ENCODE results near the gene HIVEP3. TPM values are rescaled to one million over a fixed set of nuclear protein-coding genes. Genes with fewer than 3 reads are reported as not detected.

The HIVEP3 gene
- total RNA-seq, 1 donor, result 1.8 TPM

DNA sequence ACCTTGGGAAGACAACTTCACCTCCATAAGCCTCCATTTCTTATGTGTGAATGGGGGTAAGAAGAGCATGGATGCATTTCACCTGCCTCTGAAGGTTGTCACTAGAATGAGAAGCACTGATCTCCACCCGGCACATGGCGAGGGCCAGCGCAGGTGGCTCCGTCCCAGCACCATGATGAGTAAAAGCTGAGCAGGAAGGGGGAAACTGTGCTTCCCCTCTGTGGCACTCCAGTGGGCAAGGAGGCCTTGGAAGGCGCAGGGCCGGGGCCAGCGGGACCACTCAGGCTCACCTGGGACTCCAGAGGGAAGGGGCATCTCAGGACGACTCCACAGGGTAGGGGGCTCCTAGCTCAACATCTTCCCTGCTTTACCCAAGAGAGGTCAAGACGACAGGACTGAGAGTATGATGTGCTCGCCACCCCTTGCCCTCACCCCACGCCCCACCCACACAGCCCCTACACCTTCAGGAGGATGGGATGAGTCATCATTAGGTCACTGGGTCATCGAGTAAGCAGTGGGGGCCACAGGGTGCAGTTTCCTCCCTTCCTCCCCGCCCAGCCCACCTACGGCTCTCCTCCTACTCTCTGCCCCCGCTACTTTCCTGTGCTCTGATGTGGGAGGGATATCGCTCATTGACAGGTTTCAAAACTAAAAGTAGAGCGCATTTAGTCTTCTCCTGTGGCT lies 112.1 kb downstream of the HIVEP3 start:
- Histone ChIP-seq H3K4me3 (ENCODE audit: insufficient read depth, low read length) (no peak overlapping the region), H3K9me3 (ENCODE audit: low read depth, low read length) (no peaks in the 10 kb centered on the region), H2AFZ (ENCODE audit: low read length) (no peak overlapping the region), H3K27me3 (ENCODE audit: insufficient read depth, low read length) (no peaks in the 10 kb centered on the region), H3K4me2 (ENCODE audit: insufficient read depth, low read length) (no peak overlapping the region), H4K20me1 (ENCODE audit: insufficient read depth, low read length) (no peaks in the 10 kb centered on the region), H3K4me1 (ENCODE audit: insufficient read depth, low read length) (peaks cover 5% of the 10 kb centered on the region), H3K36me3 (ENCODE audit: insufficient read depth, low read length) (no peaks in the 10 kb centered on the region), H3K79me2 (ENCODE audit: insufficient read depth, low read length) (no peaks in the 10 kb centered on the region), H3K27ac (ENCODE audit: low read depth, low read length) (no peak overlapping the region)
- TF ChIP-seq, protein P1, sequence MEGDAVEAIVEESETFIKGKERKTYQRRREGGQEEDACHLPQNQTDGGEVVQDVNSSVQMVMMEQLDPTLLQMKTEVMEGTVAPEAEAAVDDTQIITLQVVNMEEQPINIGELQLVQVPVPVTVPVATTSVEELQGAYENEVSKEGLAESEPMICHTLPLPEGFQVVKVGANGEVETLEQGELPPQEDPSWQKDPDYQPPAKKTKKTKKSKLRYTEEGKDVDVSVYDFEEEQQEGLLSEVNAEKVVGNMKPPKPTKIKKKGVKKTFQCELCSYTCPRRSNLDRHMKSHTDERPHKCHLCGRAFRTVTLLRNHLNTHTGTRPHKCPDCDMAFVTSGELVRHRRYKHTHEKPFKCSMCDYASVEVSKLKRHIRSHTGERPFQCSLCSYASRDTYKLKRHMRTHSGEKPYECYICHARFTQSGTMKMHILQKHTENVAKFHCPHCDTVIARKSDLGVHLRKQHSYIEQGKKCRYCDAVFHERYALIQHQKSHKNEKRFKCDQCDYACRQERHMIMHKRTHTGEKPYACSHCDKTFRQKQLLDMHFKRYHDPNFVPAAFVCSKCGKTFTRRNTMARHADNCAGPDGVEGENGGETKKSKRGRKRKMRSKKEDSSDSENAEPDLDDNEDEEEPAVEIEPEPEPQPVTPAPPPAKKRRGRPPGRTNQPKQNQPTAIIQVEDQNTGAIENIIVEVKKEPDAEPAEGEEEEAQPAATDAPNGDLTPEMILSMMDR (IDR thresholded peaks at IDR 0.05; ENCODE audit: extremely low read depth, low read depth, low read length), result no peak
- no peak for DNase-seq (ENCODE audit: insufficient read length, low spot score, missing footprints)

DNA sequence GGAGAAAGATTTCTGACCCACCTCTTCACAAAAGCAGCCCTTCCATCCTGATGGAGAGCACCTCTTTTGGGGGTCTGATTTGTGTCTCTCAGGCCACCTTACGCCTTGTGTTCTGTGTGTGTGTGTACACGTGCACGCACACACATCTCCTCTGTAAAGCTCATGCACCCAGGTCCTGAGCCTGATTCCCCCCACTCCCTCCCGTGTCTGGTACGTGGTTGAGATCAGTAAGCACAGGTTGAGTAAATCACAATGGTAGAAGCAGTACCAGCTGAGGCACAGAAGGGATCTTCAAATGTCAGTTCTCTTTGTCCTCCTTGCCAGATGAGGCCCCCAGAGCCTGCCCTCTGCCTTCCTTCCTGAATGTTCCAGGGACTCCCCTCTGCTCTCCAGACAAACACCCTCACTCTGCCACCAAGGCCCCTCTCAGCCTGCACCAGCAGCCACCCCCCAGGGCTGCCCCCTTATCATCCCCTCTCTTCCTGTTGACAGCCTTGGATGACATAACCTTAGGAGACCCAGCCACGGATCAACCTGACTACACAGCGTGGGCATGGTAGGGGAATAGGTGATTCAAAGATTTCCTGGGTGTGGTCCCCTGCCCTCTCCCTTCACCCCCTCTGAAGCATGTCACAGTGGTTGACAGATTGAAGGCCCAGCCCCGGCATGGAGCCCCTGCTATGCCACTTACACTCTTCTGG lies 112.8 kb downstream of the HIVEP3 start:
- Histone ChIP-seq H3K27ac (ENCODE audit: low read depth, low read length) (no peak overlapping the region), H3K9me3 (ENCODE audit: low read depth, low read length) (no peaks in the 10 kb centered on the region), H3K4me3 (ENCODE audit: insufficient read depth, low read length) (no peak overlapping the region), H3K27me3 (ENCODE audit: insufficient read depth, low read length) (no peaks in the 10 kb centered on the region), H3K36me3 (ENCODE audit: insufficient read depth, low read length) (no peaks in the 10 kb centered on the region), H4K20me1 (ENCODE audit: insufficient read depth, low read length) (no peaks in the 10 kb centered on the region), H3K79me2 (ENCODE audit: insufficient read depth, low read length) (no peaks in the 10 kb centered on the region), H3K4me1 (ENCODE audit: insufficient read depth, low read length) (no peaks in the 10 kb centered on the region), H3K4me2 (ENCODE audit: insufficient read depth, low read length) (no peak overlapping the region), H2AFZ (ENCODE audit: low read length) (no peak overlapping the region)
- TF ChIP-seq, protein P1 (IDR thresholded peaks at IDR 0.05; ENCODE audit: extremely low read depth, low read depth, low read length), result no peak
- peak; percentile 65 for DNase-seq (ENCODE audit: insufficient read length, low spot score, missing footprints)

DNA sequence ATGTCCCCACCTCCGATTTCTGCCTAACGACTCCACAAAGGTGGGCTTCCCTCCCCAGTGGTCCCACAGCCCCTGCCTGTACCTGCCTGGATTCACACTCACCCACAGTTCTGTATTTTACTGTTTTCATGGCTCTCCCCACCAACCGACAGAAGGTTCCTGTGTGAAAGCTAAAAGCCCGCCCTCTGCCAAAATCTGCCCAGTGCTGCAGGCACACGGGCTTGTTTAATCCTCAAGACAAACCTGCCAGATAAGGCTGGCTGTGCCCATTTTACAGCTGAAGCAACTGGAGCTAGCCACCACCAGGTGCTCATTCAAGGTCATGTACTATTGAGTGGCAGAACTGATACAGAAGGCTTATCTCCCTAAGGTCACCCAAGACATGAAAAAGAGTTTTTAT lies 114.5 kb downstream of the HIVEP3 start:
- Histone ChIP-seq H3K4me2 (ENCODE audit: insufficient read depth, low read length) (no peak overlapping the region), H3K27me3 (ENCODE audit: insufficient read depth, low read length) (no peaks in the 10 kb centered on the region), H3K79me2 (ENCODE audit: insufficient read depth, low read length) (no peaks in the 10 kb centered on the region), H3K27ac (ENCODE audit: low read depth, low read length) (no peak overlapping the region), H4K20me1 (ENCODE audit: insufficient read depth, low read length) (no peaks in the 10 kb centered on the region), H3K4me3 (ENCODE audit: insufficient read depth, low read length) (no peak overlapping the region), H2AFZ (ENCODE audit: low read length) (no peak overlapping the region), H3K4me1 (ENCODE audit: insufficient read depth, low read length) (no peaks in the 10 kb centered on the region), H3K9me3 (ENCODE audit: low read depth, low read length) (no peaks in the 10 kb centered on the region), H3K36me3 (ENCODE audit: insufficient read depth, low read length) (no peaks in the 10 kb centered on the region)
- no peak for DNase-seq (ENCODE audit: insufficient read length, low spot score, missing footprints)
- TF ChIP-seq, protein P1 (IDR thresholded peaks at IDR 0.05; ENCODE audit: extremely low read depth, low read depth, low read length), result no peak

DNA sequence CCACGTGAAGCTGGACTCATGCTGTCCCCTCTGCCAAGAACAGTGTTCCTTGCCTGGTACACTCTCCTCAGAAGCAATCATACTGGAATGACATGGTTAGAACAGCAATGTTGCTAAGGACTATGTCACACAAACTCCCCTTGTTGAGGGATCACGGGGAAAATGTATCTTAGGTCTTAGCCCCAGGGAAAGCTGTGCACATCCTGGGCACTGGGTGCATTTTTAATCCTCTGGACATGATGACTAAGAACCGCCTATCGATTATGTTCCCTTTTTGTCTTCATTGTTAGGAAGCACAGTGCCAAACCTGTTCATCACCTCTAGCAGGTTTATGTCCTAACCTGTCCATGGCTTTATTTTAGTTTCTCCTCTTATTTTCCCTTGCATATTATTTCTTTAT lies 115.1 kb downstream of the HIVEP3 start:
- TF ChIP-seq, protein P1 (IDR thresholded peaks at IDR 0.05; ENCODE audit: extremely low read depth, low read depth, low read length), result no peak
- Histone ChIP-seq H3K79me2 (ENCODE audit: insufficient read depth, low read length) (no peaks in the 10 kb centered on the region), H3K4me3 (ENCODE audit: insufficient read depth, low read length) (no peak overlapping the region), H3K27me3 (ENCODE audit: insufficient read depth, low read length) (no peaks in the 10 kb centered on the region), H4K20me1 (ENCODE audit: insufficient read depth, low read length) (no peaks in the 10 kb centered on the region), H3K36me3 (ENCODE audit: insufficient read depth, low read length) (no peaks in the 10 kb centered on the region), H3K4me1 (ENCODE audit: insufficient read depth, low read length) (no peaks in the 10 kb centered on the region), H3K9me3 (ENCODE audit: low read depth, low read length) (no peaks in the 10 kb centered on the region), H3K4me2 (ENCODE audit: insufficient read depth, low read length) (no peak overlapping the region), H3K27ac (ENCODE audit: low read depth, low read length) (no peak overlapping the region), H2AFZ (ENCODE audit: low read length) (no peak overlapping the region)
- no peak for DNase-seq (ENCODE audit: insufficient read length, low spot score, missing footprints)

All from osteoblast (primary cell).